Liver (tissue), 9 donors: ENCODE results near the gene RFNG. TPM values are rescaled to one million over a fixed set of nuclear protein-coding genes. Genes with fewer than 3 reads are reported as not detected.

Experiments used
- DNase-seq: peaks from one replicate; pipeline ENCODE4 v3.0.0-alpha.2; 2017; ENCODE audit warnings: low spot score
- H3K27ac ChIP-seq, 2 donors: one replicate each; pipeline ENCODE4 v1.7.0; 2013; ENCODE audit warnings: inconsistent platforms in 2 of 2, low read length in 2 of 2, control low read depth in 1 of 2, low read depth in 1 of 2, mild to moderate bottlenecking in 1 of 2
- H3K27me3 ChIP-seq, 4 donors: one replicate each; pipeline versions ENCODE4 v1.6.1 to v1.7.0; 2013; ENCODE audit warnings: low read length in 3 of 4, inconsistent platforms in 1 of 4, mild to moderate bottlenecking in 1 of 4, moderate library complexity in 1 of 4; ENCODE audit not compliant: control insufficient read depth in 4 of 4, insufficient read depth in 4 of 4
- H3K36me3 ChIP-seq, 4 donors: one replicate each; pipeline versions ENCODE4 v1.6.1 to v1.7.0; 2013; ENCODE audit warnings: low read length in 3 of 4, mild to moderate bottlenecking in 3 of 4, low read depth in 1 of 4, moderate library complexity in 1 of 4; ENCODE audit not compliant: control insufficient read depth in 4 of 4, insufficient read depth in 3 of 4
- H3K4me1 ChIP-seq, 4 donors: one replicate each; pipeline versions ENCODE4 v1.6.1 to v1.7.0; 2013; ENCODE audit warnings: low read length in 3 of 4, mild to moderate bottlenecking in 3 of 4, moderate library complexity in 1 of 4; ENCODE audit not compliant: control insufficient read depth in 4 of 4, insufficient read depth in 4 of 4
- H3K4me3 ChIP-seq, 3 donors: one replicate each; pipeline versions ENCODE4 v1.6.1 to v1.7.0; 2013; ENCODE audit warnings: low read length in 3 of 3, control low read depth in 1 of 3, low read depth in 1 of 3, mild to moderate bottlenecking in 1 of 3
- H3K9ac ChIP-seq, 2 donors: one replicate each; pipeline ENCODE4 v1.7.0; 2013; ENCODE audit warnings: low read length in 2 of 2, mild to moderate bottlenecking in 2 of 2, moderate library complexity in 2 of 2, control low read depth in 1 of 2, low read depth in 1 of 2
- H3K9me3 ChIP-seq, 4 donors: one replicate each; pipeline versions ENCODE4 v1.6.1 to v1.7.0; 2013; ENCODE audit warnings: low read length in 3 of 4; ENCODE audit not compliant: control insufficient read depth in 4 of 4
- EGR1 ChIP-seq, 2 donors: IDR thresholded peaks; 2 replicates each; pipeline ENCODE4 v1.6.1; 2016 to 2018; ENCODE audit warnings: antibody characterized with exemption in 2 of 2, low read depth in 2 of 2
- FOXA1 ChIP-seq: IDR thresholded peaks from 2 replicates; pipeline ENCODE4 v1.6.1; 2016; ENCODE audit warnings: antibody characterized with exemption
- FOXA2 ChIP-seq: IDR thresholded peaks from 2 replicates; pipeline ENCODE4 v1.6.1; 2016; ENCODE audit warnings: antibody characterized with exemption
- GABPA ChIP-seq, 2 donors: IDR thresholded peaks in 1 of 2; conservative IDR thresholded peaks in 1 of 2; 2 replicates each; pipeline ENCODE4 v1.6.1; 2016; ENCODE audit warnings: antibody characterized with exemption in 2 of 2, mild to moderate bottlenecking in 1 of 2, moderate library complexity in 1 of 2
- HNF4A ChIP-seq, 2 donors: conservative IDR thresholded peaks; 2 replicates each; pipeline ENCODE4 v1.6.1; 2016; ENCODE audit warnings: antibody characterized with exemption in 2 of 2, mild to moderate bottlenecking in 2 of 2
- HNF4G ChIP-seq: IDR thresholded peaks from 2 replicates; pipeline ENCODE4 v1.6.1; 2016; ENCODE audit warnings: antibody characterized with exemption
- JUND ChIP-seq, 2 donors: IDR thresholded peaks; 2 replicates each; pipeline ENCODE4 v1.6.1; 2016; ENCODE audit warnings: antibody characterized with exemption in 2 of 2
- NR2F2 ChIP-seq: IDR thresholded peaks from 2 replicates; pipeline ENCODE4 v1.6.1; 2016; ENCODE audit warnings: antibody characterized with exemption
- RAD21 ChIP-seq, 2 donors: IDR thresholded peaks; 2 replicates each; pipeline ENCODE4 v1.6.1; 2016; ENCODE audit warnings: antibody characterized with exemption in 2 of 2, mild to moderate bottlenecking in 2 of 2
- RXRA ChIP-seq, 2 donors: IDR thresholded peaks; 2 replicates each; pipeline ENCODE4 v1.6.1; 2017 to 2018; ENCODE audit warnings: antibody characterized with exemption in 2 of 2, mild to moderate bottlenecking in 1 of 2
- SP1 ChIP-seq: IDR thresholded peaks from 2 replicates; pipeline ENCODE4 v1.6.1; 2018; ENCODE audit warnings: antibody characterized with exemption, mild to moderate bottlenecking
- TAF1 ChIP-seq: conservative IDR thresholded peaks from 2 replicates; pipeline ENCODE4 v1.6.1; 2016; ENCODE audit warnings: antibody characterized with exemption, mild to moderate bottlenecking
- YY1 ChIP-seq: IDR thresholded peaks from 2 replicates; pipeline ENCODE4 v1.6.1; 2016; ENCODE audit warnings: antibody characterized with exemption, mild to moderate bottlenecking
- WGBS: extraction: QIAGEN DNeasy Blood & Tissue Kit; methylation state at CpG from one replicate; pipeline ENCODE4 v1.1.7; 2013; 5-methylcytosine and 5-hydroxymethylcytosine counted together
- polyA plus RNA-seq, 2 donors: library from polyadenylated mRNA; stranded (reverse) in 1 of 2; unstranded in 1 of 2; fragments of 200-250 nt in 1 of 2; fragments of >200 nt in 1 of 2; fragmentation: Nextera tagmentation in 1 of 2; extraction: Ambion mirVana in 1 of 2; gene quantifications; one replicate each; pipeline versions ENCODE4 v1.2.1 to v1.2.3, GENCODE V29; 2013 to 2015
- total RNA-seq, 2 donors: library from RNA; depleted of rRNA; stranded (reverse); fragments of >200 nt; gene quantifications; one replicate each; pipeline ENCODE4 v1.2.3, GENCODE V29; 2014
- TF ChIP-seq, protein P1 (sequence below): fragments of 150-350 bp; IDR thresholded peaks from 2 replicates; pipeline ENCODE4 v1.5.1; 2017; ENCODE audit warnings: improper control_type of control experiment, low read depth, low read length; ENCODE audit not compliant: missing input control
- TF ChIP-seq, protein P2 (sequence below): IDR thresholded peaks from 2 replicates; pipeline ENCODE4 v1.6.1; 2016; ENCODE audit warnings: antibody characterized with exemption, mild to moderate bottlenecking
- TF ChIP-seq, protein P3 (sequence below): IDR thresholded peaks from 2 replicates; pipeline ENCODE4 v1.6.1; 2016; ENCODE audit warnings: antibody characterized with exemption
- TF ChIP-seq, protein P4 (sequence below): IDR thresholded peaks from 2 replicates; pipeline ENCODE4 v1.6.1; 2016; ENCODE audit warnings: antibody characterized with exemption
- TF ChIP-seq, protein P5 (sequence below): IDR thresholded peaks from 2 replicates; pipeline ENCODE4 v1.6.1; 2016; ENCODE audit warnings: antibody characterized with exemption
- donor health status: healthy.
- donor health status: healthy.
- donor health status: healthy.
- donor health status: healthy.
- donor health status: healthy.

The RFNG gene
- total and polyA plus RNA-seq, 4 donors: 15.0 to 36.0 (median 23.4) TPM

DNA sequence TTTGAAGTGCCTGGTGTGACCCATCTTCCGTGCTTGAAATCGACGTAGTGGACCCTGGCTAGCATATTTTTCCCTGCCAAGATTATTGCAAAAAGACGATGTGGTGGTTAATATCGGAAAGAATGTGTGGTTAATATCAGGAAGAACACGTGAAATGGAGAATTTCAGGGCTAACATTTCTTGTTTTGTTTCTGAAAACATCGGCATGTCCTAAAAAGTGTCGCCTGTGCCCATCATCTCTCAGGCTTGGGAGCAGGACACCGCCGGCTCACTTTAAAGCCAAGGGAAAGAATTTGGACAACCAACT is 13.8 kb downstream of the RFNG start:
- peak overlapping the region; percentile 90 to 99 for H3K27ac ChIP-seq
- TF ChIP-seq NR2F2: no peak
- no peak for TF ChIP-seq FOXA2
- TF ChIP-seq, protein P1, sequence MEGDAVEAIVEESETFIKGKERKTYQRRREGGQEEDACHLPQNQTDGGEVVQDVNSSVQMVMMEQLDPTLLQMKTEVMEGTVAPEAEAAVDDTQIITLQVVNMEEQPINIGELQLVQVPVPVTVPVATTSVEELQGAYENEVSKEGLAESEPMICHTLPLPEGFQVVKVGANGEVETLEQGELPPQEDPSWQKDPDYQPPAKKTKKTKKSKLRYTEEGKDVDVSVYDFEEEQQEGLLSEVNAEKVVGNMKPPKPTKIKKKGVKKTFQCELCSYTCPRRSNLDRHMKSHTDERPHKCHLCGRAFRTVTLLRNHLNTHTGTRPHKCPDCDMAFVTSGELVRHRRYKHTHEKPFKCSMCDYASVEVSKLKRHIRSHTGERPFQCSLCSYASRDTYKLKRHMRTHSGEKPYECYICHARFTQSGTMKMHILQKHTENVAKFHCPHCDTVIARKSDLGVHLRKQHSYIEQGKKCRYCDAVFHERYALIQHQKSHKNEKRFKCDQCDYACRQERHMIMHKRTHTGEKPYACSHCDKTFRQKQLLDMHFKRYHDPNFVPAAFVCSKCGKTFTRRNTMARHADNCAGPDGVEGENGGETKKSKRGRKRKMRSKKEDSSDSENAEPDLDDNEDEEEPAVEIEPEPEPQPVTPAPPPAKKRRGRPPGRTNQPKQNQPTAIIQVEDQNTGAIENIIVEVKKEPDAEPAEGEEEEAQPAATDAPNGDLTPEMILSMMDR: no peak
- TF ChIP-seq JUND (IDR thresholded peaks at IDR 0.05): peak in 1 of 2 donors; percentile 14
- peak; percentile 58 to 72 for TF ChIP-seq HNF4A (conservative IDR thresholded peaks at IDR 0.05)
- TF ChIP-seq, protein P2, sequence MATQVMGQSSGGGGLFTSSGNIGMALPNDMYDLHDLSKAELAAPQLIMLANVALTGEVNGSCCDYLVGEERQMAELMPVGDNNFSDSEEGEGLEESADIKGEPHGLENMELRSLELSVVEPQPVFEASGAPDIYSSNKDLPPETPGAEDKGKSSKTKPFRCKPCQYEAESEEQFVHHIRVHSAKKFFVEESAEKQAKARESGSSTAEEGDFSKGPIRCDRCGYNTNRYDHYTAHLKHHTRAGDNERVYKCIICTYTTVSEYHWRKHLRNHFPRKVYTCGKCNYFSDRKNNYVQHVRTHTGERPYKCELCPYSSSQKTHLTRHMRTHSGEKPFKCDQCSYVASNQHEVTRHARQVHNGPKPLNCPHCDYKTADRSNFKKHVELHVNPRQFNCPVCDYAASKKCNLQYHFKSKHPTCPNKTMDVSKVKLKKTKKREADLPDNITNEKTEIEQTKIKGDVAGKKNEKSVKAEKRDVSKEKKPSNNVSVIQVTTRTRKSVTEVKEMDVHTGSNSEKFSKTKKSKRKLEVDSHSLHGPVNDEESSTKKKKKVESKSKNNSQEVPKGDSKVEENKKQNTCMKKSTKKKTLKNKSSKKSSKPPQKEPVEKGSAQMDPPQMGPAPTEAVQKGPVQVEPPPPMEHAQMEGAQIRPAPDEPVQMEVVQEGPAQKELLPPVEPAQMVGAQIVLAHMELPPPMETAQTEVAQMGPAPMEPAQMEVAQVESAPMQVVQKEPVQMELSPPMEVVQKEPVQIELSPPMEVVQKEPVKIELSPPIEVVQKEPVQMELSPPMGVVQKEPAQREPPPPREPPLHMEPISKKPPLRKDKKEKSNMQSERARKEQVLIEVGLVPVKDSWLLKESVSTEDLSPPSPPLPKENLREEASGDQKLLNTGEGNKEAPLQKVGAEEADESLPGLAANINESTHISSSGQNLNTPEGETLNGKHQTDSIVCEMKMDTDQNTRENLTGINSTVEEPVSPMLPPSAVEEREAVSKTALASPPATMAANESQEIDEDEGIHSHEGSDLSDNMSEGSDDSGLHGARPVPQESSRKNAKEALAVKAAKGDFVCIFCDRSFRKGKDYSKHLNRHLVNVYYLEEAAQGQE: peak; percentile 26
- TF ChIP-seq, protein P3, sequence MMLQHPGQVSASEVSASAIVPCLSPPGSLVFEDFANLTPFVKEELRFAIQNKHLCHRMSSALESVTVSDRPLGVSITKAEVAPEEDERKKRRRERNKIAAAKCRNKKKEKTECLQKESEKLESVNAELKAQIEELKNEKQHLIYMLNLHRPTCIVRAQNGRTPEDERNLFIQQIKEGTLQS: no peak
- peak; percentile 57 for TF ChIP-seq SP1
- TF ChIP-seq HNF4G: peak; percentile 36
- no peak for TF ChIP-seq EGR1 (IDR thresholded peaks at IDR 0.05; ENCODE audit: low read depth in 2 of 2)
- TF ChIP-seq RXRA (IDR thresholded peaks at IDR 0.05): peak; percentile 67 to 78
- no peak for TF ChIP-seq TAF1
- TF ChIP-seq FOXA1: no peak
- TF ChIP-seq YY1: peak; percentile 64
- peak in 1 of 2 donors; percentile 5 for TF ChIP-seq GABPA (IDR thresholded peaks at IDR 0.05 in 1 of 2, conservative IDR thresholded peaks at IDR 0.05 in 1 of 2)
- no peak for TF ChIP-seq RAD21 (IDR thresholded peaks at IDR 0.05)
- TF ChIP-seq, protein P4, sequence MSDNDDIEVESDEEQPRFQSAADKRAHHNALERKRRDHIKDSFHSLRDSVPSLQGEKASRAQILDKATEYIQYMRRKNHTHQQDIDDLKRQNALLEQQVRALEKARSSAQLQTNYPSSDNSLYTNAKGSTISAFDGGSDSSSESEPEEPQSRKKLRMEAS: peak; percentile 28
- TF ChIP-seq, protein P5, sequence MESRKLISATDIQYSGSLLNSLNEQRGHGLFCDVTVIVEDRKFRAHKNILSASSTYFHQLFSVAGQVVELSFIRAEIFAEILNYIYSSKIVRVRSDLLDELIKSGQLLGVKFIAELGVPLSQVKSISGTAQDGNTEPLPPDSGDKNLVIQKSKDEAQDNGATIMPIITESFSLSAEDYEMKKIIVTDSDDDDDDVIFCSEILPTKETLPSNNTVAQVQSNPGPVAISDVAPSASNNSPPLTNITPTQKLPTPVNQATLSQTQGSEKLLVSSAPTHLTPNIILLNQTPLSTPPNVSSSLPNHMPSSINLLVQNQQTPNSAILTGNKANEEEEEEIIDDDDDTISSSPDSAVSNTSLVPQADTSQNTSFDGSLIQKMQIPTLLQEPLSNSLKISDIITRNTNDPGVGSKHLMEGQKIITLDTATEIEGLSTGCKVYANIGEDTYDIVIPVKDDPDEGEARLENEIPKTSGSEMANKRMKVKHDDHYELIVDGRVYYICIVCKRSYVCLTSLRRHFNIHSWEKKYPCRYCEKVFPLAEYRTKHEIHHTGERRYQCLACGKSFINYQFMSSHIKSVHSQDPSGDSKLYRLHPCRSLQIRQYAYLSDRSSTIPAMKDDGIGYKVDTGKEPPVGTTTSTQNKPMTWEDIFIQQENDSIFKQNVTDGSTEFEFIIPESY: no peak
- DNase-seq: no peak
- H3K36me3 ChIP-seq: peaks cover 0 to 5% (median 1%) of the 10 kb centered on the region in 4 donors
- peak overlapping the region in 1 of 2 donors; percentile 3 for H3K9ac ChIP-seq
- no peaks in the 10 kb centered on the region for H3K27me3 ChIP-seq
- H3K9me3 ChIP-seq: no peaks in the 10 kb centered on the region
- 3% methylated on average over 10 of the region's 10 CpGs for WGBS
- H3K4me3 ChIP-seq: no peak overlapping the region
- H3K4me1 ChIP-seq: peaks cover 16 to 60% (median 37%) of the 10 kb centered on the region in 4 donors
